ENCODE results near the gene AGXT.
A peak's percentile ranks its signal among the peaks of the same experiment; 100 is the strongest.

The AGXT gene

DNA sequence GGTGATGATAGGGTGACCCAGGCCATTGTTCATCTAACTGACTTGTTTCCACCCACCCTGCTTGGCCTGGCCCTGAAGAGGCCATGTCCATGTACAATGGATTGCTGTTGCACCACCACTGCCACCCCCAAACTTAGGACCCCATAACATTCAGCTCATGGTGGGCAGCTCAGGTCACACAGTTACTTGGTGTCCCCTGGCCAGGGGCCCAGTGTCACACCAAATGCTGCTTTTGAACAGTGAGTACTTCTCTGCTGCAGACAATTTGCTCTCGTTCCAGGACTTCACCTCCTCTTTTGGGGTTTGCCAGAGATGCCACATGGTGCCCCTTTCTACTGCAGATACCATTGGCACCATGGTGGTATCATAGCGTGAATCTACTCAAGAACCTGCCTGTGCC, 15.6 kb downstream of the AGXT start:
- DNase-seq = no peak
- Histone ChIP-seq H3K4me1 (ENCODE audit: control extremely low read depth in 1 of 4, control insufficient read depth in 4 of 4, insufficient read depth in 4 of 4, low read length in 3 of 4) (peaks cover 0 to 17% (median 10%) of the 10 kb centered on the region in 4 experiments), H3K36me3 (ENCODE audit: control insufficient read depth in 4 of 4, insufficient read depth in 4 of 4, low read length in 3 of 4) (no peaks in the 10 kb centered on the region), H3K27me3 (replicated peaks in 2 of 5; ENCODE audit: control insufficient read depth in 4 of 5, insufficient read depth in 5 of 5, low read length in 4 of 5) (no peaks in the 10 kb centered on the region), H3K27ac (ENCODE audit: insufficient read depth in 1 of 2, low read depth in 1 of 2, low read length in 2 of 2, poor library complexity in 1 of 2, severe bottlenecking in 2 of 2) (no peak overlapping the region), H3K4me3 (ENCODE audit: control insufficient read depth in 1 of 7, extremely low read depth in 1 of 7, insufficient read depth in 4 of 7, low read depth in 2 of 7, low read length in 6 of 7) (no peak overlapping the region), H3K9me3 (ENCODE audit: control extremely low read depth in 1 of 5, control insufficient read depth in 4 of 5, insufficient read depth in 2 of 5, low read depth in 1 of 5, low read length in 4 of 5) (no peaks in the 10 kb centered on the region)
- 92% methylated on average over 2 of the region's 2 CpGs for WGBS (ENCODE audit: insufficient coverage)
- CTCF ChIA-PET = no interaction called here
- POLR2A ChIA-PET = no interaction called here

DNA sequence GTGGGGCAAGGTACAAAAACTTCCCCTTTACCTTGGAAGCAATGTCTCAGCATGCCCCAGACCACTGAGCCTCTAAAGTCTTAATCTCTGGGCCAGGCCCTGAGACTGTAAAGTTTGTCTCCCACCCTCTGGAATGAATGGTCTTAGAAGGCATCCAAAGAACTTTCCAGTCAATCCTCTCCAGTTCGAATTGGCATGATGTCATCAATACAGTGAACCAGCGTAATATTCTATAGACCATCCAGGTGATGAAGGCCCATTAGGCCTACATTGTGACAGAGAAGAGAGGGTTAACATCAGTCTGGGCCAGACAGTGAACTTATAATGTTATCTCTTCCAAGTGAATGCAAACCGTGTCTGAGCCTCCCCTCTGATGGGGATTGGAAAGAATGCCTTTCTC, 16.1 kb downstream of the AGXT start:
- no peak for DNase-seq
- Histone ChIP-seq H3K4me3 (ENCODE audit: control insufficient read depth in 1 of 7, extremely low read depth in 1 of 7, insufficient read depth in 4 of 7, low read depth in 2 of 7, low read length in 6 of 7) (no peak overlapping the region), H3K4me1 (ENCODE audit: control extremely low read depth in 1 of 4, control insufficient read depth in 4 of 4, insufficient read depth in 4 of 4, low read length in 3 of 4) (peaks cover 0 to 17% (median 10%) of the 10 kb centered on the region in 4 experiments), H3K27ac (ENCODE audit: insufficient read depth in 1 of 2, low read depth in 1 of 2, low read length in 2 of 2, poor library complexity in 1 of 2, severe bottlenecking in 2 of 2) (no peak overlapping the region), H3K36me3 (ENCODE audit: control insufficient read depth in 4 of 4, insufficient read depth in 4 of 4, low read length in 3 of 4) (no peaks in the 10 kb centered on the region), H3K9me3 (ENCODE audit: control extremely low read depth in 1 of 5, control insufficient read depth in 4 of 5, insufficient read depth in 2 of 5, low read depth in 1 of 5, low read length in 4 of 5) (no peaks in the 10 kb centered on the region), H3K27me3 (replicated peaks in 2 of 5; ENCODE audit: control insufficient read depth in 4 of 5, insufficient read depth in 5 of 5, low read length in 4 of 5) (no peaks in the 10 kb centered on the region)
- CTCF ChIA-PET = interaction anchor here (0.9 to 1.0 kb wide), 2 partner anchors 9 to 30 kb away, joined by 3 to 4 read pairs; no protein-coding TSS in a partner anchor
- WGBS (ENCODE audit: insufficient coverage) = 87% methylated on average over 3 of the region's 3 CpGs
- POLR2A ChIA-PET = no interaction called here

DNA sequence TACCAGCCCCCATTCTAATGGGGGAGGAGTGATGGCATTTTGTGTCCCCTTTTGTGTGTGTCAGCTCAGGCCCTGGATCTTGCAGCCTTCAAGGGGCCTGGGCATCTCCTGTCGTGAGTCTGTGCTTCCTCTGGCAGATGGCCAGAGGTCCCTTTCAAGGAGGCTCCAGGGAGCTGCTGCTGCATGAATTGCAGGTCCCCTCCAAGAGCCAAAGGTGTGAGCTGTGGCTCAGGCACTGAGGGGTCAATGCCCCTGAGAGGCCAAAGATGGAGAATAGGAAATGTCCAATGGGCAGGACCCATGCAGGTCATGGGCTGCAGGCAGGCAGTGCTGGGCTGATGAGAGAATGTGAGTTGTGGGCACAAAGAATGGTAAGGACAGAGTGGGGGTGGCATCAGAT, 16.9 kb downstream of the AGXT start:
- H3K4me1 ChIP-seq (ENCODE audit: control extremely low read depth in 1 of 4, control insufficient read depth in 4 of 4, insufficient read depth in 4 of 4, low read length in 3 of 4) = peaks cover 0 to 17% (median 10%) of the 10 kb centered on the region in 4 experiments
- peak overlapping the region in 1 of 7 experiments; percentile 2 for H3K4me3 ChIP-seq (ENCODE audit: control insufficient read depth in 1 of 7, extremely low read depth in 1 of 7, insufficient read depth in 4 of 7, low read depth in 2 of 7, low read length in 6 of 7)
- no peaks in the 10 kb centered on the region for H3K9me3 ChIP-seq (ENCODE audit: control extremely low read depth in 1 of 5, control insufficient read depth in 4 of 5, insufficient read depth in 2 of 5, low read depth in 1 of 5, low read length in 4 of 5)
- H3K36me3 ChIP-seq (ENCODE audit: control insufficient read depth in 4 of 4, insufficient read depth in 4 of 4, low read length in 3 of 4) = no peaks in the 10 kb centered on the region
- no peaks in the 10 kb centered on the region for H3K27me3 ChIP-seq (replicated peaks in 2 of 5; ENCODE audit: control insufficient read depth in 4 of 5, insufficient read depth in 5 of 5, low read length in 4 of 5)
- ChIA-PET CTCF (interaction anchor here (0.9 to 1.0 kb wide), 2 partner anchors 8 to 29 kb away, joined by 3 to 4 read pairs; no protein-coding TSS in a partner anchor), POLR2A (no interaction called here)
- no peak overlapping the region for H3K27ac ChIP-seq (ENCODE audit: insufficient read depth in 1 of 2, low read depth in 1 of 2, low read length in 2 of 2, poor library complexity in 1 of 2, severe bottlenecking in 2 of 2)
- no peak for DNase-seq
- 50% methylated on average over 1 of the region's 1 CpG for WGBS (ENCODE audit: insufficient coverage)

DNA sequence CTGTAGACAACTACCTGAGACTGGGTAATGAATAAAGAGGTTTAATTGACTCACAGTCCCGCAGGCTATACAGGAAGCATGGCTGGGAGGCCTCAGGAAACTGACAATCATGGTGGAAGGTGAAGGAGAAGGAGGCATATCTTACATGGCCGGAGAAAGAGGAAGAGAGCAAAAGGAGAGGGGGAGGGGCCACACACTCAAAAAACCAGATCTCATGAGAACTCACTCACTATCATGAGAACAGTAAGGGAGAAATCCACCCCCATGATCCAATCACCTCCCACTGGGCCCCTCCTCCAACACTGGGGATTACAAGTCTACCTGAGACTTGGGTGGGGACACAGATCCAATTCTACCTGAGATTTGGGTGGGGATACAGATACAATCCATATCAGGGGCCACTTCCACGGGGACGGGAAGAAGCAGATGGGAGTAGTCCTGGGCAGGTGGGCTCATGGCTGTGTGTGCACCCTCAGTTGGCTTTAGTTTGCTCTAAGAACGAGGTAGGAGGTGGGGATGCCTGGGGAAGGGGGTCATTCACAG, 17.5 kb downstream of the AGXT start:
- peaks cover 0 to 17% (median 10%) of the 10 kb centered on the region in 4 experiments for H3K4me1 ChIP-seq (ENCODE audit: control extremely low read depth in 1 of 4, control insufficient read depth in 4 of 4, insufficient read depth in 4 of 4, low read length in 3 of 4)
- H3K27me3 ChIP-seq (replicated peaks in 2 of 5; ENCODE audit: control insufficient read depth in 4 of 5, insufficient read depth in 5 of 5, low read length in 4 of 5) = no peaks in the 10 kb centered on the region
- H3K36me3 ChIP-seq (ENCODE audit: control insufficient read depth in 4 of 4, insufficient read depth in 4 of 4, low read length in 3 of 4) = no peaks in the 10 kb centered on the region
- no peaks in the 10 kb centered on the region for H3K9me3 ChIP-seq (ENCODE audit: control extremely low read depth in 1 of 5, control insufficient read depth in 4 of 5, insufficient read depth in 2 of 5, low read depth in 1 of 5, low read length in 4 of 5)
- CTCF ChIA-PET = no interaction called here
- WGBS (ENCODE audit: insufficient coverage) = 100% methylated on average over 2 of the region's 5 CpGs
- POLR2A ChIA-PET = no interaction called here
- H3K27ac ChIP-seq (ENCODE audit: insufficient read depth in 1 of 2, low read depth in 1 of 2, low read length in 2 of 2, poor library complexity in 1 of 2, severe bottlenecking in 2 of 2) = no peak overlapping the region
- peak overlapping the region in 1 of 7 experiments; percentile 2 for H3K4me3 ChIP-seq (ENCODE audit: control insufficient read depth in 1 of 7, extremely low read depth in 1 of 7, insufficient read depth in 4 of 7, low read depth in 2 of 7, low read length in 6 of 7)
- peak; percentile 16 to 67 (median 66) for DNase-seq

DNA sequence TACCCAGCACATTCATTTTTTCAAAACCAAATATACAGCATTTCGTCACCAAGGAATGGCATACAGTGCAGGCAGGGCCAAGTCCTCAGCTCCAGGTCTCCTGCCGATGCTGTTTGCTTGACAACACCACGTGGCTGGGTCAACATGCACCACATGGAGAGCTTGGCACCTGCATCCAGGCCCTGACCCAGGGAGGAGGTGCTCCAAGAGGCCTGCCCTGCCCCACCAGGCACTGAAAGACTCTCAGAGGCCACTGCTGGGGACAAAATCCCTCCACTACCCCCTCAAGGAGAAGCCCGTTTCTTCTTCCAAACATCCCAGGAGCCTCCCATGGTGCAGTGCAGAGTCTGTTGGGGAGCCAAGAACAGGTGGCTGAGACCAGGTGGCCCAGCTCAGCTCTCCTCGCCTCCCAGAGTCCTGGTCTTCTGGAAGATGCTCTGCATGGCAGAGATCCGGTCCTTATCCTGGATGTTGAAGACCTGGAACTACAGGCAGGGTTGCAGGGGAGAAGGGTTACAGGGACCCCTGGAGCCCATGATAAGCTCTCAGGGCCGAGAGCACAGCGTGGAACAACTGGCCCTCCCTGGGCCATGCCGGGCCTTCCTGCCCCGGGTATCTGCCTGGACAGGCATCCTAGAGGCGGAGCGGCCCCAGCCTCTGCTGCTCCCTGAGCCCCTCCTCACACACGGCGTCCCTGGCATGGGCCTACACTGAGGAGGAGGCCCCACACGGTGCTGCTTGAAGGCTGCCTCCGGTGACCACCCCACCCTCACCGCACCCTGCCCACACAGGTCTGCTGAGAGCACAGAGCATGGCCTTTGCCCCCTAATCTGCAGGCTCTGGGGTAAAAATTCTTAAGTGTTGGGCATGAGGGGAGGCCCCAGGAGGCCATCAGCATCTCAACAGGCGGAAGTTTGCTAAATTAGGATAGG, 18.3 kb downstream of the AGXT start:
- ChIA-PET POLR2A (no interaction called here), CTCF (interaction anchor here (0.6 kb wide), 1 partner anchor 10 kb away, joined by 3 read pairs; no protein-coding TSS in a partner anchor)

DNA sequence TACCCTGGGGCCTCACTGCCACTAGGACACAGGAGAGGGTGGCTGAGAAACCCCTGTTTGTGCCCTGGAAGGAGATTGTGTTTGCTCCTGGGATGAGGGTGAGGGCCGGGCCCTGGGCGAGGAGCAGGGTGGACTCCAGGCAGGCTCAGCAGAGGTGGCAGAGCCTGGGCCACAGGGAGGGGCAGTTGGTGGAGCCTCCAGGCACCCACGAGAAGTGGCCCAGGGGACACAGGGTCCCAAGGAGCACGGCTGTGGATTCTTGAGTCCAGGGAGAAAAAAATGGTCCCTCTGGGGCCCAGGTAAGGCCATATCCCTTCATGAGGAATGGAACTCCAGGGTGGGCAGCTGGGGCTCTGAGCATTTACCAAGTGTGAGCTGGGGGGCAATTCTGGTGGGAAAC, 19.0 kb downstream of the AGXT start:
- WGBS (ENCODE audit: insufficient coverage) = 100% methylated on average over 4 of the region's 4 CpGs
- ChIA-PET CTCF (no interaction called here), POLR2A (no interaction called here)
- Histone ChIP-seq H3K27me3 (replicated peaks in 2 of 5; ENCODE audit: control insufficient read depth in 4 of 5, insufficient read depth in 5 of 5, low read length in 4 of 5) (no peaks in the 10 kb centered on the region), H3K4me1 (ENCODE audit: control extremely low read depth in 1 of 4, control insufficient read depth in 4 of 4, insufficient read depth in 4 of 4, low read length in 3 of 4) (peaks cover 0 to 17% (median 10%) of the 10 kb centered on the region in 4 experiments), H3K4me3 (ENCODE audit: control insufficient read depth in 1 of 7, extremely low read depth in 1 of 7, insufficient read depth in 4 of 7, low read depth in 2 of 7, low read length in 6 of 7) (no peak overlapping the region), H3K27ac (ENCODE audit: insufficient read depth in 1 of 2, low read depth in 1 of 2, low read length in 2 of 2, poor library complexity in 1 of 2, severe bottlenecking in 2 of 2) (no peak overlapping the region), H3K9me3 (ENCODE audit: control extremely low read depth in 1 of 5, control insufficient read depth in 4 of 5, insufficient read depth in 2 of 5, low read depth in 1 of 5, low read length in 4 of 5) (no peaks in the 10 kb centered on the region), H3K36me3 (ENCODE audit: control insufficient read depth in 4 of 4, insufficient read depth in 4 of 4, low read length in 3 of 4) (no peaks in the 10 kb centered on the region)
- DNase-seq = no peak

More for the DNA sequence above, 18.3 kb downstream of the AGXT start:
- no peak overlapping the region for H3K4me3 ChIP-seq (ENCODE audit: control insufficient read depth in 1 of 7, extremely low read depth in 1 of 7, insufficient read depth in 4 of 7, low read depth in 2 of 7, low read length in 6 of 7)
- H3K27me3 ChIP-seq (replicated peaks in 2 of 5; ENCODE audit: control insufficient read depth in 4 of 5, insufficient read depth in 5 of 5, low read length in 4 of 5) = no peaks in the 10 kb centered on the region
- DNase-seq = no peak
- no peak overlapping the region for H3K27ac ChIP-seq (ENCODE audit: insufficient read depth in 1 of 2, low read depth in 1 of 2, low read length in 2 of 2, poor library complexity in 1 of 2, severe bottlenecking in 2 of 2)
- 96% methylated on average over 13 of the region's 18 CpGs for WGBS (ENCODE audit: insufficient coverage)
- no peaks in the 10 kb centered on the region for H3K9me3 ChIP-seq (ENCODE audit: control extremely low read depth in 1 of 5, control insufficient read depth in 4 of 5, insufficient read depth in 2 of 5, low read depth in 1 of 5, low read length in 4 of 5)
- H3K36me3 ChIP-seq (ENCODE audit: control insufficient read depth in 4 of 4, insufficient read depth in 4 of 4, low read length in 3 of 4) = no peaks in the 10 kb centered on the region
- H3K4me1 ChIP-seq (ENCODE audit: control extremely low read depth in 1 of 4, control insufficient read depth in 4 of 4, insufficient read depth in 4 of 4, low read length in 3 of 4) = peaks cover 0 to 17% (median 10%) of the 10 kb centered on the region in 4 experiments
